BE2C (cell line): ENCODE measurements around the gene TMEM273.
A peak's percentile ranks its signal among the peaks of the same experiment; 100 is the strongest.

ENCODE experiments used
- DNase-seq: peaks from one replicate; pipeline ENCODE4 v3.0.0-alpha.2; 2020
- H3K27me3 ChIP-seq: fragments of 250-450 bp; sonication (Bioruptor Pico); 2 replicates; pipeline ENCODE4 v1.5.1; 2020; ENCODE audit warnings: mild to moderate bottlenecking
- H3K36me3 ChIP-seq: fragments of 250-450 bp; sonication (Bioruptor Pico); 2 replicates; pipeline ENCODE4 v1.5.1; 2020; ENCODE audit warnings: mild to moderate bottlenecking
- H3K4me1 ChIP-seq: fragments of 250-450 bp; sonication (Bioruptor Pico); 2 replicates; pipeline ENCODE4 v1.5.1; 2020
- H3K4me3 ChIP-seq: 2 replicates; pipeline ENCODE4 v1.5.1; 2011; ENCODE audit warnings: low read depth, low read length
- H3K9me3 ChIP-seq: fragments of 250-450 bp; sonication (Bioruptor Pico); 2 replicates; pipeline ENCODE4 v1.5.1; 2020
- CTCF ChIP-seq: IDR thresholded peaks from 2 replicates; pipeline ENCODE4 v1.5.1; 2012; ENCODE audit warnings: mild to moderate bottlenecking, low read depth, low read length

Gene TMEM273

GRCh38 chr10:49152037-49152436 is 36.2 kb downstream of the TMEM273 start:
- no peak for DNase-seq
- no peaks in the 10 kb centered on the region for H3K9me3 ChIP-seq
- no peaks in the 10 kb centered on the region for H3K36me3 ChIP-seq
- H3K4me3 ChIP-seq = no peak overlapping the region
- no peak for TF ChIP-seq CTCF
- H3K4me1 ChIP-seq = peaks cover 16% of the 10 kb centered on the region
- no peaks in the 10 kb centered on the region for H3K27me3 ChIP-seq

GRCh38 chr10:49151481-49151880 is 36.7 kb downstream of the TMEM273 start:
- Histone ChIP-seq H3K27me3 (no peaks in the 10 kb centered on the region), H3K36me3 (no peaks in the 10 kb centered on the region), H3K9me3 (no peaks in the 10 kb centered on the region), H3K4me3 (no peak overlapping the region), H3K4me1 (peaks cover 16% of the 10 kb centered on the region)
- no peak for TF ChIP-seq CTCF
- no peak for DNase-seq

GRCh38 chr10:49151025-49151445 is 37.2 kb downstream of the TMEM273 start:
- TF ChIP-seq CTCF = no peak
- Histone ChIP-seq H3K4me1 (peaks cover 16% of the 10 kb centered on the region), H3K9me3 (no peaks in the 10 kb centered on the region), H3K27me3 (no peaks in the 10 kb centered on the region), H3K4me3 (no peak overlapping the region), H3K36me3 (no peaks in the 10 kb centered on the region)
- peak; percentile 56 for DNase-seq

- no peak for DNase-seq
- H3K9me3 ChIP-seq = no peaks in the 10 kb centered on the region
- no peak for TF ChIP-seq CTCF
- peaks cover 16% of the 10 kb centered on the region for H3K4me1 ChIP-seq
- H3K27me3 ChIP-seq = no peaks in the 10 kb centered on the region
- H3K36me3 ChIP-seq = no peaks in the 10 kb centered on the region
- no peak overlapping the region for H3K4me3 ChIP-seq
These were observed 37.8 kb downstream of the TMEM273 start for GRCh38 chr10:49150426-49150825.

- DNase-seq = no peak
- Histone ChIP-seq H3K4me1 (peaks cover 16% of the 10 kb centered on the region), H3K4me3 (no peak overlapping the region), H3K9me3 (no peaks in the 10 kb centered on the region), H3K27me3 (no peaks in the 10 kb centered on the region), H3K36me3 (no peaks in the 10 kb centered on the region)
- no peak for TF ChIP-seq CTCF
These were observed 38.3 kb downstream of the TMEM273 start for GRCh38 chr10:49149881-49150280.

- DNase-seq = peak; percentile 69
- Histone ChIP-seq H3K27me3 (no peaks in the 10 kb centered on the region), H3K4me3 (no peak overlapping the region), H3K9me3 (no peaks in the 10 kb centered on the region), H3K36me3 (no peaks in the 10 kb centered on the region), H3K4me1 (no peaks in the 10 kb centered on the region; the same call in 1 of the 2 replicates)
- TF ChIP-seq CTCF = no peak
These were observed 44.0 kb downstream of the TMEM273 start for GRCh38 chr10:49144058-49144720.
